GM12891 (cell line): Measurements from ENCODE around the gene PLCXD1.

Source experiments
- POLR2A ChIP-seq: IDR thresholded peaks from 2 replicates; pipeline ENCODE4 v1.6.1; 2011; ENCODE audit warnings: low read depth, low read length, control low read depth
- POLR2AphosphoS5 ChIP-seq: IDR thresholded peaks from 2 replicates; pipeline ENCODE4 v1.6.1; 2011; ENCODE audit warnings: low read depth, low read length, control low read depth
- POU2F2 ChIP-seq: IDR thresholded peaks from 2 replicates; pipeline ENCODE4 v1.6.1; 2011; ENCODE audit warnings: low read depth, mild to moderate bottlenecking, control low read depth, low read length, moderate library complexity
- SPI1 ChIP-seq: IDR thresholded peaks from 2 replicates; pipeline ENCODE4 v1.6.1; 2011; ENCODE audit warnings: low read depth, low read length, control low read depth
- TAF1 ChIP-seq: IDR thresholded peaks from 2 replicates; pipeline ENCODE4 v1.6.1; 2011; ENCODE audit warnings: low read depth, low read length, control low read depth

- TF ChIP-seq TAF1 (no peak), POLR2A (no peak), POLR2AphosphoS5 (no peak), POU2F2 (no peak), SPI1 (no peak)
Measured at GRCh38 chrX:252244-252956, 28.8 kb upstream of the PLCXD1 start.
